HG03108 (cell line): ENCODE results near the gene GPHN.
"Not testable (repeated sequence)": the region's sequence is repeated elsewhere in the genome, so short reads cannot be mapped to it uniquely, and the experiment has no call there.

ENCODE experiments used
- ATAC-seq: cut with Tn5 transposase; IDR thresholded peaks from one replicate; pipeline ENCODE4 v1.9.1; 2021; ENCODE audit warnings: moderate library complexity; ENCODE audit not compliant: unreplicated experiment

GPHN gene

DNA sequence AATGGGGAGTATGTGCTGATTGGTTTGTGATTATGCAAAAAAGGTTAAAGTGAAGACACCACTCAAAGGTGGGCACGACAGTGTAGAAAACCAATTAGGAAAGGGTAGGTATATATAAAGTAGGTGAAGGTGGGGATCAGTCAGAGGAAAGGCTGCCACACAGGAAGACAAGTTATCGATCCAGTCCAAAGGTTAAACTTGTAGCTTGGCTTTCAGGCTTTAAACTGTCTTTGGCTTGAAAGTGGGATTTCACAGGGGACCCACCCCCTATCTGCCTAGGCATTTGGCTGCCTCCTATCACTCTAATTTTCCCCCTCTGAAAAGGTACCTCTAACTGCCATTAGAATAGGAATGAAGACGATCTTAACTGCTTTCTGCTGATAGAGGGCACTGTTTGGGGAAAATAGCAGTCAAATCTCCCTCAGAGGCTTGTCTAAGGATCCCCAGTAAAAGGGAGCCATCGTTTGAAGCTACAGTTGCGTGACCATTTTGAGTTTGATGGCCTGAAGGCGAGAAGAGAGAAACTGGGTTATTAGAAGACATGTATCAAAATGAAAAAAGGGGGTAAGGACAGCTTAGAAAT, 250.2 kb downstream of the GPHN start:
- no peak for ATAC-seq

DNA sequence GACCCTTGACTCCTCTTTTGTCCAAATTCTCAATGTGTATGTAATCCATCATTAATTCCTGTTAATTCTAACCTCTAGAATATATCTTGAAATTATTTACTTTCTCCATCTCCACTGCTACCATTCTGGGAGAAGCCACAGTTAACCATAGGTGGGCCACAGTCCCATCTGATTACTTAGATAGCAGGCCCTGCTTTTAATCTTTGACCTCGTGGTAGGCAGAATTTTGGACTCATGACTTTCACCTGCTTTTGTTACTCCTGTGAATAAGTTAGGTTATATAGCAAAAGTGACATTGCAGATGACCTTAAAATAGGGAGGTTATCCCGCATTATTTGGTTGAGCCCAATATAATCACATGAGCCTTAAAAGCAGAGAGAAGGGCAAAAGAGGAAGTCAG, 264.2 kb downstream of the GPHN start:
- no peak for ATAC-seq

DNA sequence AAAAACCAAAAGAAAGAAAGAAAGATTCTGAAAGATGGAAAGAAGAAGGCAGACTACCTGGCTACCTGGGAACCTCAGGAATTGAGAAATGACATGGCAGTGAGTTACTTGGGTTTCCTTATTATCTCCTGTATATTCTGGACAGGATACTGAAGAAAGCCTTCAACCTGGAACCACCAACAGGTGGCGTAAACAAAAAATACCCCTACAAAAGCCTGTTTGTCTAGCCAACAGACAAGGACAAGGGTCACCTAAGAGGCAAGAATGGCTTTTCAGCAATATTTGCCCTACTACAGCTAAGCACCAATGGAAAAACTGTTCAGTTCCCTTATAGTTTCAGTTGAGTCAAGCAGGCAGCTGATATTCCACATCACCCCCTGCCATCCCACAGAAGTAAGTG, 274.9 kb downstream of the GPHN start:
- no peak for ATAC-seq

DNA sequence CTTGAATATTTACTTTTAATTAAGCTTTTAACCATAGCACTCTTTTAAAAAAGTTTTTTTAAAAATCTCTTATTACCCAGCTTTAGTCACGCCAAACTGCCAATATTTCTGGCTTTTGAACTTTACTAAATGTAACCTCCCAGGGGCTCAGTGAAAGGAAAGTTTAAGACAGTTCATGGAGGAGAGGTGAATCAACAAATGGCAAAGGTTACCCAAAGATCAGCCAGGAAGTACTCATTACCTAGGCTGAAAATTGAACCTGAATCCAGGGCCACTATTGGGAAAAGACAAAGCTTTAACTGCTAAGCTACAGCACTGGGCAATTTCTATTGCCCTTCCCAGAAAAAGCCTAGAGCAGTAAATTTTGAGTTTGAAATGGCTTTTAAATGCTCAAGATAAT, 282.2 kb downstream of the GPHN start:
- ATAC-seq: no peak

DNA sequence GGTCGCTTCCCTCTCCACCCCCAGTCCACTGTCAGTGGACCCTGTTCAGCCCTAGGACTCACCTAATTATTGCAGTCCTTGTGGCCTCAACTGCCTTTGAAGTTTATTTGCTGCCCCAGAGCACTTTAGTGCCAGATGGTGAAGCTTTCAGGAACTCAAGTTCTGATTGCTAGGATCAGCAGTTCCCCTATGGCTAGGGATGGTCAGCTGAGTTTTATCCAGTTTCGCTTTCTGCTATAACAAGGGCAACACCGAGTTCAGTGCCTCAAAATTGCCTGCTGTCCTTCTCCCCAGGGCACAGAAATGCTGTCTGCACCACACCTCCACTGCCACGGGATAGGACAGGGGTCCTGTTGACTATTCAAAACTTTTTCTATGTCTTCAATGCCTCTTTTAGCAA, 295.0 kb downstream of the GPHN start:
- ATAC-seq: no peak

DNA sequence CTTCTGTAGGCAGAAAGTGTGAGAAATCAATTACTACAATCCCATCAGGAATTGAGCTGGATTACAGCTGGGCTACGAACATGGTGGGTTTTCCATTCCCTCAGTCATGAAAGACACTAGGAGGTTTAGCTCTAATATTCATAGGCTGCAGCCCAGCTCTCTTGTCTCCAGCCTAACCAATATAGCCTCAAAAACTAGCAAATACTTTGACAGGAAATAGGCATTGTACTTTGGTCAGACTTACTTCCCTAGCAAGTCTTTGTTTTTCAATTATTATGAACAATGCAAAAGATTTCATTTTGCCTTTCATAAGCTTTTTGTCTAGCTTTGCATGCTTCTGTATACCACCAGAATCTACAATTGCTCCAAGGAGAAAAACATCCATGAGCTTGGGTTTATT, 296.2 kb downstream of the GPHN start:
- ATAC-seq: no peak

DNA sequence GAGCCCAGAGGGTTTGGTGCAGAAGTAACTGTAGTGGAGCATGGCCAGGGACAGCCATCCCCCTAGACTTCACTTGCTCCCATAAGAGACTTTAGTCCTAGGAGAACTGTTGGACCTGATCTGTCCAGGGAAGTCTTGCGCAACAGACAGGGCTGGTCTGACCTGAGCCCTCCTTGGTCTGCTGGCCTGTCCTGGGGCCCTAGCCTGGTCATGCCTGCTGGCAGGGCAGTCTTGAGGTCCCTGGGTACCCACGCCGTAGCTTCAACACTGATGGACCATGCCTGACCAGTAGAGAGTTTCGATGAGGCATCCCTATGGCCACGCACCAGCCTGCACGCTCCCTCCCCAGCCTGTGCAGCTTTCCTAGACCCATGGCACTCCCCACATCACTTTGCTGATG, 305.7 kb downstream of the GPHN start:
- no peak for ATAC-seq

DNA sequence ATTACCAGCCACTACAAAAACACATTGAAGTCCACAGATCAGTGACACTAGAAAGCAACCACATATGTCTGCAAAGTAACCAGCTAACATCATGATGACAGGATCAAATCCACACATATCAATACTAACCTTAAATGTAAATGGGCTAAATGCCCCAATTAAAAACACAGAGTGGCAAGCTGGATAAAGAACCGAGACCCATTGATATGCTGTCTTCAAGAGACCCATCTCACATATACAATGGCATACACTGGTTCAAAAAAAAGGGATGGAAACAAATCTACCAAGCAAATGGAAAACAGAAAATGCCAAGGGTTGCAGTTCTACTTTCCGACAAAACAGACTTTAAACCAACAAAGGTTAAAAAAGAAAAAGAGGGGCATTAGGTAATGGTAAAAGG, 307.7 kb downstream of the GPHN start:
- ATAC-seq: no peak

DNA sequence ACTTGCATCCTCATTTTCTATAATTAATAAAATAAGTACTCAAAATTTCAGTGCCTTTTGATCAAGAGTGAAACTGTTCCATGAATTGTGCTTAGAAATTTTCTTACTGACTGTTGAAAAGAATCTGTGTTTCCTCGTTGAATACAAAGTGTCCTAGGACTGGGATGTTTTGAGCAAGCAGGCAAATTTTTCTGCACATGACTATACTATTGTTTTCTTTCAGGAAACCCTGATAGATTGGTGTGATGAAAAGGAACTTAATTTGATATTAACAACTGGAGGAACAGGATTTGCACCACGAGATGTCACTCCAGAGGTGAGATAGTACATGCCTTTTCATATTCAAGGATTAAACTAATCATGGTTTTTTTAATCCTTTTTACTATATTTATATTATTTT, 316.3 kb downstream of the GPHN start:
- no peak for ATAC-seq

DNA sequence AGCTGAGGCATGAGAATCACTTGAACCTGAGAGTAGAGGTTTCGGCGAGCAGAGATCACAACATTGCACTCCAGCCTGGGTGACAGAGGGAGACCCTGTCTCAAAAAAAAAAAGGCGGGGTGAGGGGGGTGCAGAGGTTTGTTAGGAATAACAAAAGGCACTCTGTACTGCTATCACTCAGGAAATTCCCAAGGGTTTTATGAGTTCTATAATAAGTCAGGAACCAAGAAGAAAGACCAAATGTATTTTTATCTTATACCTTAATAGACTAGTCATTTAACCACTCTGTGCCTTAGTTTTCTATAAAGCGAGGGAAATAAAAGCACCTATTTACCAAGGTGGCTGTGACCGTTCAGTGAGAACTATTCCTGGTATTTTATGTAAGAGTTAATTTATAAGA, 319.2 kb downstream of the GPHN start:
- no peak for ATAC-seq

DNA sequence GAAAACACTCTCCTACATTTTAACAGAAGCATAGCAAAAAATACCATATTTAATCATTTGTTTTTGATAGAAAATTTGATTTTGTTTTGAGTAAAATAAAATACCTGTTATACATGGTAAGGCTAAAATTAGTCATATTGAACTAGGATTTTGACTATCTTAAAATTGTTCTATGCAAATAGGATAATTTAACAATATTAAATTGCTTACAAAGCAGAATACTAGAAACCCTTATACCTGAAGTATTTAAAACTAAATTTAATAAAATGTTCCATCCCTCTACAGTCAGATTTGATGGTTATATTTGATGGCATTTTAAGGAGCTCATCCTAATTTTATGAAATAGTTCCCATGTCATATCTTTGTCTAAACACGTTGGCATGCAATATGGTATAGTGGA, 323.2 kb downstream of the GPHN start:
- no peak for ATAC-seq

DNA sequence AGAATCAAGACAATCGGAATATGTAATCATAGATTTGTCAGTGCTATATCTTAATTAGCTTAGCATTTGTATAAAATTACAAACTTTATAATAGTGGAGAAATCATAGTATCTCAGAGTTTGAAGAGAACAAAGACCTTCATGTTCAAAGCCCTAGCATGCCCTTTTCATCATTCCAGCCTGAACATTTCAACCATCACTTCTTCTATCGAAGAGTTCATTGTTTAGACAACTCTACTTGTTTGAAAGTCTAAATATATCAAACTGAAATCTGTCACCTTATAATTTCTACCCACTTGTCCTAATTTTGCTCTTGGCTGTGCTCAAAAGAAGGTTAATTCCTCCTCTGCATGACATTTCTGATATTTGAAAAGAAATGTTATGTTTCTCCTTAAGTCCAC, 325.9 kb downstream of the GPHN start:
- no peak for ATAC-seq

DNA sequence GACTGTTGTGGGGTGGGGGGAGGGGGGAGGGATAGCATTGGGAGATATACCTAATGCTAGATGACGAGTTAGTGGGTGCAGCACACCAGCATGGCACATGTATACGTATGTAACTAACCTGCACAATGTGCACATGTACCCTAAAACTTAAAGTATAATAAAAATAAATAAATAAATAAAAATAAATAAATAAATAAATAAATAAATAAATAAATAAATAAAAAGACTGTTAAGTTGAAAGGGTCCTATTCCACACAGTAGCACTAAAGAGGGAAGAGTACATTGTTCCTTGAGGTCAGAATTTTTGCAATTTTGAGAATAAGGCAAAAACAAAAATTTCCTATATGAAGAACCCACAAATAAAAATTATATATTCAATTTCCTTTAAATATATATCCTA, 329.5 kb downstream of the GPHN start:
- ATAC-seq: not testable (repeated sequence)

DNA sequence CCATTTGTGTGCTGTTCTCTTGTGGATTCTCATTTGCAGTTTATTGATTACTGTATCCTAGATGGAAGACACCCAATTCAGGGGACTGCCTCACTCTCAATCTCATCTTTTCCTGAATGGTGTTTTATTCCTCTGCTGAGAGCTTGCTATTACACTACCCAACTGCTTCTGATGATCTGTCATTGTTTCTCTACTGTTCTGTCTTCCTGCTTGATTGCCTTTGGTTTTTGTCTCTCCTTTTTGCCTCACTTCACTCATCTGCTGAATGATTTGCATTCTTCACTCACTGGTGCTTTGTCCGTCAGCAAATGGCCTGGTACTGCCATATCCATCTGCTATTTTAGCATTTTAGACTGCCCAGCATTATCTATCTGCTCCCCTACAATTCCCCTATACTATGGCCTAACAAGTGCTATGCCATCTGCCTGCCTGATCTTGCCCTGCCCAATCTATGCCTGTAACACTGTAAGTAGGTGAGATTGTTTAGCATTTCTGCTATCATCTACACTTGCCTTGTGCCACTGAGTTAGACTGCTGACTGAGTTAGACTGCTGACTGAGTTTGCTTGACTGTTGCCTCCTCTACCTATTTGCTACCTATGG, 335.1 kb downstream of the GPHN start:
- ATAC-seq: no peak

DNA sequence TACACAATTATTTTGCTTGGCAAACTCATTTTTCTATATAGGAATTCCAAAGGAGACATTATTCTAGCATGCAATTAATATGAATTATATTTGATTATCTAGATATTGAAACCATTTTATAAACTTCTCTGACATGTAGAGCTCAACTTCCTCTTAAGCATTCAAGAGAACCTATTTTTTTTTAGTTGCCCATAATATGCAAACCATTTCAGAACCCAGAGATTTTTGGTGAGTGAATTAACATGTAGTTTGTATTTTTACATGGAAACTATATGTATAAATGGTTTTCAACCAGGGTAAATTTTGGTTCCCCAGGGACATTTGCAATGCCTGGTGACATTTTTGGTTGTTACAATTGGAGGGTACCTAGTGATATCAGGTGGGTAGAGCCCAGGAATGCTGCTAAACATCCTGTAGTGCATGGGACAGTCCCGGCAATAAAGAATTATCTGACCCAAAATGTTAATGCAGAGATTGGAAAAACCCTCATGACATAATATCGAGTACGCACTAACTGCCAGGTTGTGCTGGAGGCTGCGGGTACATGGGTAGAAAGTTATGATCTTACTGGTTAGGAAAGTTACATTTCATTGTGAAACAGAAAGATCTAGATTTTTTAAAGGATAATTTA, 342.4 kb downstream of the GPHN start:
- ATAC-seq: no peak

DNA sequence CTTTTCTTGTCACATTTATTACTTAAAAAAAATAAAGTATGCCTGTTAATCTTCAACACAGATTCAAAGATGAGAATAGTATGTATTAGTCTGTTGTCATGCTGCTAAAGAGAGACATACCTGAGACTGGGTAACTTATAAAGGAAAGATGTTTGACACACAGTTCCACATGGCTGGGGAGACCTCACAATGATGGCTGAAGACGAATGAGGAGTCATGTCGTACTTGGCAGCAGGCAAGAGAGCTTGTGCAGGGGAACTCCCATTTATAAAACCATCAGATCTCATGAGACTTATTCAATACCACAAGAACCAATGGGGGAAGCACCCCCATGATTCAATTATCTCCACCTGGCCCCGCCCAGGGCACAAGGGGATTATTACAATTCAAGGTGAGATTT, 345.4 kb downstream of the GPHN start:
- no peak for ATAC-seq

DNA sequence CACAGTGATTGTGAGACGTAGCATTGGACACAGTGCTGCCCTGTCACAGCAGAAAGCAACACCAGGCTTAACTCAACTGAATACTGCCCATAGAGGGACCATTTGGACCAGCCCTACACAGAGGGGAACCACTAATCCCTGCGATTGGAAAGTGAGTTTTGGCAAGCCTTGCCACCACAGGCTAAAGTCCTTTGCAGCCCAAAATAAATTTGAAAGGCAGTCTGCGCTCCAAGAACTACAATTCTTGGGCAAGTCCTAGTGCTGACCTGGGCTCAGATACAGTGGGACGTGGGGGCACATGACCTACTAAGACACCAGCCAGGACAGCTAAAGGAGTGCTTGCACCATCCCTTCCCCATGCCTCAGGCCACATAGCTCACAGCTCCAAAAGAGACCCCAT, 349.9 kb downstream of the GPHN start:
- ATAC-seq: no peak

DNA sequence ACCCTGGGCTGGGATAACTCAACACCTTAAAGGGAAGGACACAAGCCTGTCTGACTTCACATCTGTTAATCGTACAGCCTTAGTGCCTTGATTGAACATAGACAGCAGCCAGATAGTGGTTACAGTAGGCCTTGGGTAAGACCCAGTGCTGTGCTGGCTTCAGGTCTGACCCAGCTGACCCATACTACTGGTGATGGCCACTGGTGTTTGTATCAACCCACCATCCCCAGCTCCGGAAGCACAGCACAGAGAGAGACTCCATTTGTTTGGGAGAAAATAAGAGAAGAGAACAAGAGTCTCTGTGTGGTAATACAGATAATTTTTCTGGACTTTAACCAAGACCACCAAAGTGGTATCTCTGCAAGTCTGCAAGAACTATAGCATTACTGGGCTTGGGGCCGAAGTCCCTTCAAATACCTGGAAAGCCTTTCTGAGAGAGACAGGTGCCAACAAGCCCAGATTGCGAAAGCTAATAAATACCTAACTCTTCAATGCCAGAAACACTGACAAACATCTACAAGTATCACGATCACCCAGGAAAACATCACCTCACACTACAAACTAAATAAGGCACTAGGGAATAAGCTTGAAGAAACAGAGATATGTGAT, 351.2 kb downstream of the GPHN start:
- ATAC-seq: no peak

DNA sequence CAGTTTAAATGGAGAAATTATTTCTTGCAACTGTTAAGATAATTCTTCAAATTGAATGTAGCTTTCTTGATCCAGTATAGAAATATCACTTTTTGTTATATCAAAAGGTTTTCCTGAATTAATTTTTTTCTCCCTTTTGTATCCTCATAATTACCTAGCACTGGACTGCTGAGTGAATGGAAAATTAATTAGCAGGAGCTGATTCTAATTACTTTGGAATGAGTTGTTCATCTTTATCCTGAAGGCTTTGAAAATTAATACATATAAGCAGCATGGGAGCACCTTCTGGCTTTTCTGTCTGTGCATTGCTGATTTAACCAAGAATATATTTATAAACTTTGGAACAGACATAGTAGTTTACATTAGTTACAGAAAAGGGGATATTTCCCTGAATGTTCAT, 373.6 kb downstream of the GPHN start:
- ATAC-seq: no peak

DNA sequence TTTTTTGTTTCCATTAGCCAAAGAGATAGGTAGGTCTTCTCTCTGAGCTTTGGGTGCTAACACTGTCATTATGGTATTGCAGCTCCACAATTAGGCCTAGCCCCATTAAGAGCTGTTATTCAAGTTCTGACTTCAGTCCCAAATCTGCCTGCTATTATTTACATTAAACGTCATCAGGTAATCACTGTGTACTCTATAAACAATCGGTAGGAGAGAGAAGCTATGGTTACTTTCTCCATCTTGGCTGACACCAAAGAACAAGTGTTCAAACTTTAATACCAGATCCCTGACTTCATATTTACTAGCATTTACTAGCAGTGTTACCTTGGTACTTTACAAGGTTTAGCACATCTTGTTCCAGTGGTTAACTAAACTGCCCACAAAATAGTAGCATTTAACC, 376.2 kb downstream of the GPHN start:
- no peak for ATAC-seq

DNA sequence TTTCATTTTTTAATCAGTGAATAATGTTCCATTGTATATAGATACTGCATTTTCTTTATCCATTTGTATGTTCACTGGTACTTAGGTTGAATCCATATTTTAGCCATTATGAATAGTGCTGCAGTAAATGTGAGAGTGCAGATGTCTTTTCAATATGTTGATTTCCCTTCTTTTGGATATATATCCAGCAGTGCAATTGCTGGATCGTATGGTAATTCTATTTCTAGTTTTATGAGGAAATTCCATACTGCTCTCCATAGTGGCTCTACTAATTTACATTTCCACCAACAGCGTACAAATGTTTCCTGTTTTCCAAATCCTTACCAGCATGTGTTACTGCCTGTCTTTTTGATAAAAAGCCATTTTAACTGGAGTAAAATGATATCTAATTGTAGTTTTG, 392.8 kb downstream of the GPHN start:
- no peak for ATAC-seq

DNA sequence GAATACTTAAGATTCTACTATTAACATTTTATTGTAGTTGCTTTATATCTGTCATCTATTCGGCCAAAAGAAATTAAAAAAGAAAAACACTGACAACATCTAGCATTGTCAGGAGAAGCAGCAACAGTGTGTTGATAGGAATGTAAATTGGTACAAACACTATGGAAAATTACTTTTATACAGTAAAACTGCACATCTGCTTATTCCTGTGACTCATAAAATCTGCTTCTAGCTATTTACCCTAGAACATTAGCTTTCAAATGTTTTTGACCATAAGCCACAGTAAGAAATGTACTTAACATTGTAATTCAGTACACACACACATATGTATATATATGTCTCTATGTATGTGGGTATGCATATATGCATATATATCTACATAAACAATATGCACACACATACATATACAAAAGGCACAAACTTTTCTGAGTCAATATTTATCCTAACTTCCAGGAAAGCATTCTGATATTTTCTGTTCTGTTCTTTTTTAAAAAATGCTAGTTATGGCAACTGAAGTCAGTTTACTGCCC, 402.4 kb downstream of the GPHN start:
- no peak for ATAC-seq
